Small intestine (tissue), 7 donors: ENCODE data around the gene PRKAG2. TPM values are rescaled to one million over a fixed set of nuclear protein-coding genes. Genes with fewer than 3 reads are reported as not detected.

ENCODE experiments used
- DNase-seq, 2 donors: peaks; one replicate each; pipeline versions ENCODE4 v3.0.0 to v3.0.0-alpha.2; 2013
- FAIRE-seq: peaks from 2 replicates; lab custom pipeline; 2012; peaks lifted over from hg19 to GRCh38; lab: Jason Lieb, UNC
- H3K27ac ChIP-seq, 3 donors: one replicate each; pipeline ENCODE4 v1.5.1; 2013; ENCODE audit warnings: low read length in 2 of 3, mild to moderate bottlenecking in 2 of 3, control low read depth in 1 of 3, inconsistent platforms in 1 of 3, low read depth in 1 of 3, moderate library complexity in 1 of 3
- H3K27me3 ChIP-seq, 3 donors: one replicate each; pipeline ENCODE4 v1.6.1; 2013; ENCODE audit warnings: low read length in 3 of 3, inconsistent platforms in 1 of 3; ENCODE audit not compliant: control insufficient read depth in 3 of 3, insufficient read depth in 3 of 3
- H3K36me3 ChIP-seq, 3 donors: one replicate each; pipeline ENCODE4 v1.6.1; 2013; ENCODE audit warnings: low read length in 3 of 3, inconsistent platforms in 1 of 3, low read depth in 1 of 3, mild to moderate bottlenecking in 1 of 3, moderate library complexity in 1 of 3; ENCODE audit not compliant: control insufficient read depth in 3 of 3, insufficient read depth in 2 of 3
- H3K4me1 ChIP-seq, 3 donors: one replicate each; pipeline ENCODE4 v1.6.1; 2013; ENCODE audit warnings: low read length in 2 of 3, inconsistent platforms in 1 of 3, low read depth in 1 of 3, mild to moderate bottlenecking in 1 of 3, moderate library complexity in 1 of 3; ENCODE audit not compliant: control insufficient read depth in 3 of 3, insufficient read depth in 2 of 3
- H3K4me3 ChIP-seq, 3 donors: one replicate each; pipeline ENCODE4 v1.5.1; 2013; ENCODE audit warnings: low read length in 3 of 3, control low read depth in 1 of 3, inconsistent platforms in 1 of 3, low read depth in 1 of 3, mild to moderate bottlenecking in 1 of 3, moderate library complexity in 1 of 3
- H3K9me3 ChIP-seq, 2 donors: one replicate each; pipeline ENCODE4 v1.6.1; 2013; ENCODE audit warnings: low read depth in 1 of 2, low read length in 1 of 2; ENCODE audit not compliant: control insufficient read depth in 2 of 2, insufficient read depth in 1 of 2
- WGBS, 3 donors: extraction: QIAGEN DNeasy Blood & Tissue Kit; methylation state at CpG; one replicate each; pipeline ENCODE4 v1.1.7; 2013; 5-methylcytosine and 5-hydroxymethylcytosine counted together
- polyA plus RNA-seq, 4 donors: library from polyadenylated mRNA; stranded (reverse) in 3 of 4; unstranded in 1 of 4; fragments of 200-250 nt in 3 of 4; fragments of 120-200 nt in 1 of 4; gene quantifications; one replicate each; pipeline versions ENCODE4 v1.2.1 to v1.2.3, GENCODE V29; 2013
- donor health status: healthy with polysubstance abuse.
- donor health status: control.
- donor health status: control.
- donor health status: Bipolar disorder and iron deficiency.
- donor health status: healthy.

The PRKAG2 gene
- polyA plus RNA-seq, 4 donors, result 26.3 to 57.9 (median 49.4) TPM

DNA sequence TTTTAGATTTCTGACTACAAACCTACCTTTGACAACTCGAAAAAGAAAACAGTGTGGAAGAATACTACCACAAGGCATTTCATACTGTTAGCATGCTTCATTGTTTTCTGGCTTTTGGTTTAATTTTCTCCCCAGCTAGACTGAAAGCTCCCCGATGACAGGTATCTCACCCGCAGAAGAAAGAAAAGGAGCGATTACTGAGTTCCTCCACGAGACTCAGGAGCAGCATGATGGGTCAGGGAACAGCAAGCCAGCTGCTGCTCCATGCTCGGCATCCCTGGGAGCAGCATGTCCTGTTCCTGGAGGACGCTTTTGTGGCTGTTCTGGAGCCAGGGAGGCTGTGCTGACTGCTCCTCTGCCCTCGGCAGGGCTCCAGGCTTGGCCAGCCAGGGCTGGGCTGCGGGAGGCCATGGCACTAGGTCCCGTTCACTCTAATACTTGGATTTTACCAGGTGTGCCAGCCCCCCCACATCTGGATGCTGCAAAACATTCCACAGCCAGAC is 133.4 kb downstream of the PRKAG2 start:
- H3K4me1 ChIP-seq, result peaks cover 3 to 27% (median 7%) of the 10 kb centered on the region in 3 donors
- DNase-seq, result no peak
- no peak for FAIRE-seq
- no peak overlapping the region for H3K4me3 ChIP-seq
- H3K27ac ChIP-seq, result peak overlapping the region in 1 of 3 donors; percentile 88
- no peaks in the 10 kb centered on the region for H3K27me3 ChIP-seq
- H3K9me3 ChIP-seq, result peaks cover 0 to 12% of the 10 kb centered on the region in 2 donors
- H3K36me3 ChIP-seq, result peaks cover 0 to 49% (median 0%) of the 10 kb centered on the region in 3 donors
- WGBS, 3 donors, result 78 to 90% (median 90%) methylated on average over 10 of the region's 10 CpGs

DNA sequence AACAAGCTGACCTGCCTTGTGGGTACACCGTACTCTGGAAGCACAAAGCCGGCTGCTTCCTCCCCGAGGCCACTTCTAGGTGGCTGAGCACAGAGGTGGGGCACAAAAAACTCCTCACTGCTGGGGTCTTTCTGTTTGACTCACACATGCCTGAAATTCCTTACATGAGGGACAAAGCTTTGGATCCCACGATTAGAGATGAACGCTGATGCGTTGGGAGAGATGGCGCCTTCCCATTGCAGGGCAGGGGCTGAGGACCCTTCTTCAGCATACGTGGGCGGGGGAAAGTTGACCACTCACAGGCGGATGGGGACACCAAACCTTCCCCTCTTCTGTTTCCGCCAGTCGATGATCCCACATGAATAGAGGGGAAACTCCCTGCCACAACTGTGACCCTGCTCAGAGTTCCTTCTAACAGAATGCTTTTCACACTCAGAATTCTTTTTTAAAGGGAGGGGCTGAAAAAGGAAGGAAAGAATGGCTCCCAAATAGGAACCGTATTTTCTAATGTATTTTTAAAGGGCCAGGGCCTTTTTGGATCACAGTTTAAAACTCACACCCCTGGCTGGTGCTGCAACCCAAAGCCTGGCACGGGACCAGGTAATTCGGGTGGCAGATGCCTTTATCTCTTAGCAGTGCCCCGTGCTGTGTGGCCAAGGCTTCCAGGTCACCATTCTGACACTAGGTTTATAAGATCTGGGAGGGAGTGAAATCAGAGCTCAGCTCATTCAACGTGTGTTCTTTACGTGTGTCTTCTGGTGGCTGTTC is 134.0 kb downstream of the PRKAG2 start:
- H3K36me3 ChIP-seq, result peaks cover 0 to 49% (median 0%) of the 10 kb centered on the region in 3 donors
- H3K4me1 ChIP-seq, result peaks cover 3 to 27% (median 7%) of the 10 kb centered on the region in 3 donors
- WGBS, 3 donors, result 57 to 74% (median 64%) methylated on average over 18 of the region's 18 CpGs
- H3K27me3 ChIP-seq, result no peaks in the 10 kb centered on the region
- H3K9me3 ChIP-seq, result peaks cover 0 to 12% of the 10 kb centered on the region in 2 donors
- DNase-seq (no peak), FAIRE-seq (no peak)
- no peak overlapping the region for H3K4me3 ChIP-seq
- H3K27ac ChIP-seq, result no peak overlapping the region

DNA sequence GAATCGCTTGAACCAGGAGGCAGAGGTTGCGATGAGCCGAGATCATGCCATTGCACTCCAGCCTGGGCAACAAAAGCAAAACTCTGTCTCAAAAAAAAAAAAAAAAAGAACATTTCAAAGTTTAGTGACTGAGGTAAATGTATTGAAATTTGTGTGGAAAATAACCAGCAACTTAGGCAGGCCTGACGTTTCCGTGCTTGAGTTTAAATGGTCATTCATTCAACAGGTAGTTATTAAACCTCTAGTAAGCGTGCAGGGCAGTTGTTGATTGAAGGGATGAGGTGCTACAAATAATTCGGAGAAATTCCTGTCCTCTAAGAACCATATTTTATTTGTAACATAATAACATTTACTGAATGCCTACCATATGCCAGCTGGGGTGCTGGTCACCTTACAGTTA is 135.3 kb downstream of the PRKAG2 start:
- no peak for FAIRE-seq
- DNase-seq, result no peak
- Histone ChIP-seq H3K27me3 (no peaks in the 10 kb centered on the region), H3K4me1 (peaks cover 3 to 36% (median 7%) of the 10 kb centered on the region in 3 donors), H3K36me3 (peaks cover 0 to 49% (median 0%) of the 10 kb centered on the region in 3 donors), H3K9me3 (peaks cover 0 to 12% of the 10 kb centered on the region in 2 donors), H3K4me3 (no peak overlapping the region), H3K27ac (no peak overlapping the region)
- 95 to 97% (median 96%) methylated on average over 7 of the region's 7 CpGs for WGBS, 3 donors

DNA sequence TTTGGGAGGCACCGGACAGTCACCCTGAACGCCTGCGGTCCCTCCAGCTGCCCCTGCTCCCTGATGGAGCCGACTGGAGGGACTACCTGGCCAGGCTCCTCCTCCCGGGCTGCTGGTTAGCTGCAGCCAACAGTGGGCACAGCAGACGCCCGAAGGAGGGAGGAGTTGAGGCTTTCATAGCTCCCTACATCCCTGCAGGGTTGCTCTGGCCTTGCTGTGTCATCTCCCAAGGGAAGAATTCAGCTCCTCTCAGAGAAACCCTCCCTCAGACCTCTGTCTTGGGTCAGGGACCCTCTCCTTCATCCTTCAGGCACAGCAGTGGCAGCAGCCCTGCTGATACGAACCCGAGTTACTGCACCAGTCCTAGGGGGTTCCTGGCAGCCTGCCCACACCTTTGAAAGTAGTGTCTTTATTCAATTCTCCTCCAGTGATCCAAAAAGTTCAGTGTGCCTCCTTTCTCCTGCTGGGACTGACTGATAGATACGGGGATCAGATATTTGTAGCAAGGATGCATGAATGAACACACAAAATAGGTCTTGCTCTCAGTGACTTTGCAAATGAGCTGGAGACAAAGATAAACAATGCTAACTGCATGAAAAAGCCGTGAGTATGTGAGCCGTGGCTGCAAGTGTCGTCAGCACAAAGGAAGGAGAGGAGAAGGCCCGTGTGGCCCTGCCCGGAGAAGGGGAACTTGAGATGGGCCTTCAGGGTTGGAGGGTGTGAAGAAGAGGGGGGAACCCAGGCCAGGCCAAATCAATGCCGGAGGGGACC is 136.6 kb downstream of the PRKAG2 start:
- 89 to 92% (median 90%) methylated on average over 16 of the region's 16 CpGs for WGBS, 3 donors
- FAIRE-seq (no peak), DNase-seq (no peak)
- Histone ChIP-seq H3K4me1 (peaks cover 3 to 33% (median 7%) of the 10 kb centered on the region in 3 donors), H3K36me3 (peaks cover 0 to 49% (median 0%) of the 10 kb centered on the region in 3 donors), H3K27ac (no peak overlapping the region), H3K9me3 (peaks cover 0 to 12% of the 10 kb centered on the region in 2 donors), H3K27me3 (no peaks in the 10 kb centered on the region), H3K4me3 (no peak overlapping the region)

DNA sequence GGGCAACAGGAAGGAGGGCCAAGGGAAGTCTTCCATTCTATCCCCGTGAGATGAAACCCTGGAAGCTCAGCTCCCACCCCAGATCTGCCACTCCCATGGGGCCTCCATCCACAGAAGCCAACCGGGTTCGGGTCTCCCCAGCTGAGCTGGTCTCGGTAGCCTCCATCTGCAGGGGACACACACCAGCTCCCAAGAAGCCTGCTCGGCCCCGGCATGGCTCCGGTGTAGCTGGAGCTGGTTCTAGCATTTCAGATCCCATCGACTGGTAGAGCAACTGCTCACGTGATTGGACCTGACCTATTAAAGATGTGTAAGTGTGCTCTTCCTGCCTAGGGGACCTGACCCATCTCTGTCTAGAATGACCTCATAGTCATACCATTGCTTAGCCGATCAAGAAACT is 138.0 kb downstream of the PRKAG2 start:
- H3K27ac ChIP-seq, result no peak overlapping the region
- peaks cover 0 to 45% (median 0%) of the 10 kb centered on the region in 3 donors for H3K36me3 ChIP-seq
- FAIRE-seq (no peak), DNase-seq (no peak)
- H3K9me3 ChIP-seq, result peaks cover 0 to 7% of the 10 kb centered on the region in 2 donors
- H3K4me3 ChIP-seq, result no peak overlapping the region
- 80 to 93% (median 93%) methylated on average over 10 of the region's 10 CpGs for WGBS, 3 donors
- peaks cover 2 to 23% (median 3%) of the 10 kb centered on the region in 3 donors for H3K4me1 ChIP-seq
- no peaks in the 10 kb centered on the region for H3K27me3 ChIP-seq

DNA sequence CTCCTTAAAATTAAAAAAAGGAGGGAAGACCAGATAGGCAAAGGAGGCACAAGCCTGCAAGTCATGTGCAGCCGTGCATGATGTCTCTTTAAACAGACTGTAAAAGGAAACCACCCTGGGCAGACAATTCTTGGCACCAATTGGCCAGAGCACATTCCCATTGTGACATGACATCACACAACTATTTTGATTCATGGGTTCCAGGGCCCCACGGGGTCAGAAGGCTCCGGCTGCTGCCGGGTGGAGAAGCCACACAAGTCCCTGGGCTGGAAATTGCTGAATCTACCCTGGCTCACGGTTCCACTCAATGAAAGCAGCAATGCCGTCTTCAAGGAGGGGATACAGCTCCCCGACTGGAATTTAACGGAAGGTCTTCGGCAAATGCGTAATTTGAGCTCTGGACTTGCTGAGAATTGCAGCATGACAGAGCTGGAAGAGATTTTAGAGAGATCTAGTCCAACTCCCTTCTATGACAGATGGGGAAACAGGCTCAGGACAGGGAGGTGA is 140.5 kb downstream of the PRKAG2 start:
- Histone ChIP-seq H3K9me3 (peaks cover 0 to 7% of the 10 kb centered on the region in 2 donors), H3K36me3 (peaks cover 0 to 47% (median 0%) of the 10 kb centered on the region in 3 donors), H3K27ac (peak overlapping the region in 2 of 3 donors; percentile 23 to 31), H3K4me1 (peaks cover 0 to 24% (median 0%) of the 10 kb centered on the region in 3 donors), H3K27me3 (no peaks in the 10 kb centered on the region), H3K4me3 (peak overlapping the region in 1 of 3 donors; percentile 3)
- DNase-seq (peak in 1 of 2 donors; percentile 80), FAIRE-seq (no peak)
- 28 to 72% (median 54%) methylated on average over 10 of the region's 10 CpGs for WGBS, 3 donors

DNA sequence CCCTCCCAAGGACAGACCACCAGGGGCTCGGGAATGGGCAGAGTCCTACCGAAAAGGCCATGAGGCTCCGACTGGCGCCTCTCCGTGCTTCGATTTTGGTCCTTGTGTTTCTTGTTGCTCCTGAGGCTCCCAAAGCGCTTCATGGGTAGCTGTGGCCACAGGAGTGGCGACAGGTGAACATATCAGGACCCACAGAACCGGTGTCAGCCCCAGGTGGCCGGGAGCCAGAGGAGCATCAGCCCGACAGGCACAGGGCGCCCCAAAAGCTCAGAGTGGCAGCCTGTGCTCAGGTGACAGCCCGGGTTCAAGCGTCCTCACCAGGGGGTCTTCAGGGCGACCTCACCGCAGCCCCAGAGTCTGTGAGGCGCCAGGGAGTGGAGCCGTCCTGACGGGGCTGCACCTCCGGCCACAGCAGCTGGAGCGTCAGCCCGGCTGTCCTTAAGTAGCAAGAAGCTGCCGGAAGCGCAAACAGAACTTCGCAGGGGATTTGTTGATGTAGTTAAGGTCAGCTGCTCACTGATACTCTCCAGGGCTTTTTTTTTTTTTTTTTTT is 141.0 kb downstream of the PRKAG2 start:
- Histone ChIP-seq H3K27ac (peak overlapping the region in 2 of 3 donors; percentile 31 to 45), H3K4me1 (peaks cover 0 to 30% (median 0%) of the 10 kb centered on the region in 3 donors), H3K9me3 (peaks cover 0 to 7% of the 10 kb centered on the region in 2 donors), H3K27me3 (no peaks in the 10 kb centered on the region), H3K36me3 (peaks cover 0 to 51% (median 0%) of the 10 kb centered on the region in 3 donors), H3K4me3 (peak overlapping the region in 1 of 3 donors; percentile 3)
- DNase-seq (no peak), FAIRE-seq (no peak)
- WGBS, 3 donors, result 64 to 88% (median 84%) methylated on average over 25 of the region's 25 CpGs
